ENCODE results near the gene IMPDH2. TPM values are rescaled to one million over a fixed set of nuclear protein-coding genes. Genes with fewer than 3 reads are reported as not detected.

The IMPDH2 gene
- total and polyA plus RNA-seq, 2 experiments from 2014 or later: 198 to 314 TPM

DNA sequence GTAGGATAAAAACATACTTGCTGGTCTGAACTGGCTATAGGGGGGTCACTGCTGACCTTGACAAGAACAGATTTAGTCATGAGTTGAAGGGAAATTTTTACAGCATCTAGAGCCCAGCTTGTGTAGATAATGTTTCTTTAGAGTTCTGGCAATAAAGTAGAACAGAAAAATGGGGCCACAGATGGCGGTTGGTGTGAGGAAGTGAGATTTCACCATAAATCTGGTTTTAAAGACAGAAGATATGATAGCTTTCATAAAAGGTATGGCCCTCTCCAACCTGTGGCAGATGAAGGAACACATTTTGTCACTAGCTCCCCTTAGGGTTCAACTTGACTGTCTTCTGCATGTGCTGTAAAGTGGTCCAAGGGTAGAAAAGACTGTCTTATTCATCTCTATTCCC lies 24.3 kb upstream of the IMPDH2 start (continued):
- TF ChIP-seq, protein P1, sequence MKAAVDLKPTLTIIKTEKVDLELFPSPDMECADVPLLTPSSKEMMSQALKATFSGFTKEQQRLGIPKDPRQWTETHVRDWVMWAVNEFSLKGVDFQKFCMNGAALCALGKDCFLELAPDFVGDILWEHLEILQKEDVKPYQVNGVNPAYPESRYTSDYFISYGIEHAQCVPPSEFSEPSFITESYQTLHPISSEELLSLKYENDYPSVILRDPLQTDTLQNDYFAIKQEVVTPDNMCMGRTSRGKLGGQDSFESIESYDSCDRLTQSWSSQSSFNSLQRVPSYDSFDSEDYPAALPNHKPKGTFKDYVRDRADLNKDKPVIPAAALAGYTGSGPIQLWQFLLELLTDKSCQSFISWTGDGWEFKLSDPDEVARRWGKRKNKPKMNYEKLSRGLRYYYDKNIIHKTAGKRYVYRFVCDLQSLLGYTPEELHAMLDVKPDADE (IDR thresholded peaks at IDR 0.05): no peak
- TF ChIP-seq EZH2phosphoT487 (IDR thresholded peaks at IDR 0.05; ENCODE audit: unreplicated experiment) (no peak), NANOG (IDR thresholded peaks at IDR 0.05; ENCODE audit: borderline replicate concordance) (no peak), CREB1 (CRISPR knock-in tag; IDR thresholded peaks at IDR 0.05; ENCODE audit: low read depth) (no peak)
- TF ChIP-seq, protein P2, sequence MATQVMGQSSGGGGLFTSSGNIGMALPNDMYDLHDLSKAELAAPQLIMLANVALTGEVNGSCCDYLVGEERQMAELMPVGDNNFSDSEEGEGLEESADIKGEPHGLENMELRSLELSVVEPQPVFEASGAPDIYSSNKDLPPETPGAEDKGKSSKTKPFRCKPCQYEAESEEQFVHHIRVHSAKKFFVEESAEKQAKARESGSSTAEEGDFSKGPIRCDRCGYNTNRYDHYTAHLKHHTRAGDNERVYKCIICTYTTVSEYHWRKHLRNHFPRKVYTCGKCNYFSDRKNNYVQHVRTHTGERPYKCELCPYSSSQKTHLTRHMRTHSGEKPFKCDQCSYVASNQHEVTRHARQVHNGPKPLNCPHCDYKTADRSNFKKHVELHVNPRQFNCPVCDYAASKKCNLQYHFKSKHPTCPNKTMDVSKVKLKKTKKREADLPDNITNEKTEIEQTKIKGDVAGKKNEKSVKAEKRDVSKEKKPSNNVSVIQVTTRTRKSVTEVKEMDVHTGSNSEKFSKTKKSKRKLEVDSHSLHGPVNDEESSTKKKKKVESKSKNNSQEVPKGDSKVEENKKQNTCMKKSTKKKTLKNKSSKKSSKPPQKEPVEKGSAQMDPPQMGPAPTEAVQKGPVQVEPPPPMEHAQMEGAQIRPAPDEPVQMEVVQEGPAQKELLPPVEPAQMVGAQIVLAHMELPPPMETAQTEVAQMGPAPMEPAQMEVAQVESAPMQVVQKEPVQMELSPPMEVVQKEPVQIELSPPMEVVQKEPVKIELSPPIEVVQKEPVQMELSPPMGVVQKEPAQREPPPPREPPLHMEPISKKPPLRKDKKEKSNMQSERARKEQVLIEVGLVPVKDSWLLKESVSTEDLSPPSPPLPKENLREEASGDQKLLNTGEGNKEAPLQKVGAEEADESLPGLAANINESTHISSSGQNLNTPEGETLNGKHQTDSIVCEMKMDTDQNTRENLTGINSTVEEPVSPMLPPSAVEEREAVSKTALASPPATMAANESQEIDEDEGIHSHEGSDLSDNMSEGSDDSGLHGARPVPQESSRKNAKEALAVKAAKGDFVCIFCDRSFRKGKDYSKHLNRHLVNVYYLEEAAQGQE (IDR thresholded peaks at IDR 0.05; ENCODE audit: unreplicated experiment): no peak

DNA sequence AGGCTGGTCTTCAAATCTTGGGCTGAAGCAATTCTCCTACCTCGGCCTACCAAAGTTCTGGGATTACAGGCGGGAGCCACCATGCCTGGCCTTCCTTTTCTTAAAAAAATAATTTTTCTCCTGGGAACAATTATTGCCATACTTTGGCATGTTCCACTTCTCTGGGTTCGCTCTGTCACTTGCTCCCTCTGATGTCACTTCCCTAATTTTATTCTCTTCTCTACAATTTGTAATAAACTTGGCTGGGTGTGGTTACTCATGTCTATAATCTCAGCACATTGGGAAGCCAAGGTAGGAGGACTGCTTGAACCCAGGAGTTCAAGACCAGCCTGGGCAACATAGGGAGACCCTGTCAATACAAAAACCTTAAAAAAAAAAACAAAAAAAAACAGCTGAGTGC lies 6.1 kb upstream of the IMPDH2 start:
- ATAC-seq: no peak
- Histone ChIP-seq H3K79me2 (replicated peaks; ENCODE audit: insufficient read depth) (no peaks in the 10 kb centered on the region; the same call in 1 of the 2 replicates), H3K4me2 (no peak overlapping the region), H3K27me3 (ENCODE audit: insufficient read depth) (no peaks in the 10 kb centered on the region), H3F3A (replicated peaks; ENCODE audit: low read depth) (peaks cover 41% of the 10 kb centered on the region), H2AFZ (no peak overlapping the region), H3K36me3 (ENCODE audit: insufficient read depth) (peaks cover 39% of the 10 kb centered on the region), H4K20me1 (replicated peaks; ENCODE audit: insufficient read depth) (peaks cover 8% of the 10 kb centered on the region), H3K4me1 (ENCODE audit: insufficient read depth) (no peaks in the 10 kb centered on the region), H3K4me3 (no peak overlapping the region), H3K9me2 (ENCODE audit: insufficient read depth) (no peaks in the 10 kb centered on the region), H3K27ac (ENCODE audit: low read depth) (no peak overlapping the region)
- Mint-ChIP-seq H3K27me3 (ENCODE audit: insufficient read depth, low read depth, poor library complexity) (peaks cover 4% of the 10 kb centered on the region), H3K4me1 (no peaks in the 10 kb centered on the region), H3K36me3 (ENCODE audit: low read depth) (peaks cover 58% of the 10 kb centered on the region), H3K9me3 (no peaks in the 10 kb centered on the region), H3K4me3 (no peak overlapping the region), H3K27ac (no peak overlapping the region)
- DNase-seq (ENCODE audit: low spot score): no peak
- TF ChIP-seq, protein P3, sequence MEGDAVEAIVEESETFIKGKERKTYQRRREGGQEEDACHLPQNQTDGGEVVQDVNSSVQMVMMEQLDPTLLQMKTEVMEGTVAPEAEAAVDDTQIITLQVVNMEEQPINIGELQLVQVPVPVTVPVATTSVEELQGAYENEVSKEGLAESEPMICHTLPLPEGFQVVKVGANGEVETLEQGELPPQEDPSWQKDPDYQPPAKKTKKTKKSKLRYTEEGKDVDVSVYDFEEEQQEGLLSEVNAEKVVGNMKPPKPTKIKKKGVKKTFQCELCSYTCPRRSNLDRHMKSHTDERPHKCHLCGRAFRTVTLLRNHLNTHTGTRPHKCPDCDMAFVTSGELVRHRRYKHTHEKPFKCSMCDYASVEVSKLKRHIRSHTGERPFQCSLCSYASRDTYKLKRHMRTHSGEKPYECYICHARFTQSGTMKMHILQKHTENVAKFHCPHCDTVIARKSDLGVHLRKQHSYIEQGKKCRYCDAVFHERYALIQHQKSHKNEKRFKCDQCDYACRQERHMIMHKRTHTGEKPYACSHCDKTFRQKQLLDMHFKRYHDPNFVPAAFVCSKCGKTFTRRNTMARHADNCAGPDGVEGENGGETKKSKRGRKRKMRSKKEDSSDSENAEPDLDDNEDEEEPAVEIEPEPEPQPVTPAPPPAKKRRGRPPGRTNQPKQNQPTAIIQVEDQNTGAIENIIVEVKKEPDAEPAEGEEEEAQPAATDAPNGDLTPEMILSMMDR (conservative IDR thresholded peaks at IDR 0.05; ENCODE audit: low read depth in 2 of 2): no peak
- TF ChIP-seq EZH2phosphoT487 (IDR thresholded peaks at IDR 0.05; ENCODE audit: unreplicated experiment) (no peak), POLR2AphosphoS5 (IDR thresholded peaks at IDR 0.05; ENCODE audit: low read depth) (no peak), EZH2 (IDR thresholded peaks at IDR 0.05; ENCODE audit: low read depth, unreplicated experiment) (no peak), JUNB (IDR thresholded peaks at IDR 0.05; ENCODE audit: unreplicated experiment) (no peak), ZNF331 (CRISPR knock-in tag; IDR thresholded peaks at IDR 0.05; ENCODE audit: low read depth) (no peak)
- TF ChIP-seq, protein P2 (IDR thresholded peaks at IDR 0.05; ENCODE audit: unreplicated experiment): no peak
